Activated CD4-positive, alpha-beta T cell treated with anti-CD3 and anti-CD28 coated beads, Interleukin-2, amount 10 ng/mL, durations not matched to agents 24 days and 14 days (primary cell): ENCODE results near the gene NBPF10. TPM values are rescaled to one million over a fixed set of nuclear protein-coding genes. Genes with fewer than 3 reads are reported as not detected.
"Not testable (repeated sequence)": the region's sequence is repeated elsewhere in the genome, so short reads cannot be mapped to it uniquely, and the experiment has no call there.

Experiments used
- DNase-seq: peaks from one replicate; pipeline ENCODE4 v3.0.0; 2022
- H3K27ac Mint-ChIP-seq: one replicate; pipeline ENCODE4 v1.8.0; 2022; ENCODE audit warnings: mild to moderate bottlenecking, mixed read lengths
- H3K27me3 Mint-ChIP-seq: one replicate; pipeline ENCODE4 v1.8.0; 2022; ENCODE audit warnings: mixed read lengths
- H3K36me3 Mint-ChIP-seq: one replicate; pipeline ENCODE4 v1.8.0; 2022; ENCODE audit warnings: low read depth, mild to moderate bottlenecking, mixed read lengths
- H3K4me1 Mint-ChIP-seq: one replicate; pipeline ENCODE4 v1.8.0; 2021; ENCODE audit warnings: mixed read lengths
- H3K4me3 Mint-ChIP-seq: one replicate; pipeline ENCODE4 v1.8.0; 2022; ENCODE audit warnings: mild to moderate bottlenecking, moderate library complexity, mixed read lengths
- H3K9me3 Mint-ChIP-seq: one replicate; pipeline ENCODE4 v1.8.0; 2021; ENCODE audit warnings: mixed read lengths
- intact Hi-C: fragments of 100-400 bp; cut with micrococcal nuclease; formaldehyde crosslinking; loops from one replicate; pipeline ENCODE4 v1.15.1; 2023
- total RNA-seq: library from RNA; stranded (reverse); gene quantifications from 2 replicates; pipeline ENCODE4 v1.2.3, GENCODE V29; 2022

NBPF10 gene, protein sequence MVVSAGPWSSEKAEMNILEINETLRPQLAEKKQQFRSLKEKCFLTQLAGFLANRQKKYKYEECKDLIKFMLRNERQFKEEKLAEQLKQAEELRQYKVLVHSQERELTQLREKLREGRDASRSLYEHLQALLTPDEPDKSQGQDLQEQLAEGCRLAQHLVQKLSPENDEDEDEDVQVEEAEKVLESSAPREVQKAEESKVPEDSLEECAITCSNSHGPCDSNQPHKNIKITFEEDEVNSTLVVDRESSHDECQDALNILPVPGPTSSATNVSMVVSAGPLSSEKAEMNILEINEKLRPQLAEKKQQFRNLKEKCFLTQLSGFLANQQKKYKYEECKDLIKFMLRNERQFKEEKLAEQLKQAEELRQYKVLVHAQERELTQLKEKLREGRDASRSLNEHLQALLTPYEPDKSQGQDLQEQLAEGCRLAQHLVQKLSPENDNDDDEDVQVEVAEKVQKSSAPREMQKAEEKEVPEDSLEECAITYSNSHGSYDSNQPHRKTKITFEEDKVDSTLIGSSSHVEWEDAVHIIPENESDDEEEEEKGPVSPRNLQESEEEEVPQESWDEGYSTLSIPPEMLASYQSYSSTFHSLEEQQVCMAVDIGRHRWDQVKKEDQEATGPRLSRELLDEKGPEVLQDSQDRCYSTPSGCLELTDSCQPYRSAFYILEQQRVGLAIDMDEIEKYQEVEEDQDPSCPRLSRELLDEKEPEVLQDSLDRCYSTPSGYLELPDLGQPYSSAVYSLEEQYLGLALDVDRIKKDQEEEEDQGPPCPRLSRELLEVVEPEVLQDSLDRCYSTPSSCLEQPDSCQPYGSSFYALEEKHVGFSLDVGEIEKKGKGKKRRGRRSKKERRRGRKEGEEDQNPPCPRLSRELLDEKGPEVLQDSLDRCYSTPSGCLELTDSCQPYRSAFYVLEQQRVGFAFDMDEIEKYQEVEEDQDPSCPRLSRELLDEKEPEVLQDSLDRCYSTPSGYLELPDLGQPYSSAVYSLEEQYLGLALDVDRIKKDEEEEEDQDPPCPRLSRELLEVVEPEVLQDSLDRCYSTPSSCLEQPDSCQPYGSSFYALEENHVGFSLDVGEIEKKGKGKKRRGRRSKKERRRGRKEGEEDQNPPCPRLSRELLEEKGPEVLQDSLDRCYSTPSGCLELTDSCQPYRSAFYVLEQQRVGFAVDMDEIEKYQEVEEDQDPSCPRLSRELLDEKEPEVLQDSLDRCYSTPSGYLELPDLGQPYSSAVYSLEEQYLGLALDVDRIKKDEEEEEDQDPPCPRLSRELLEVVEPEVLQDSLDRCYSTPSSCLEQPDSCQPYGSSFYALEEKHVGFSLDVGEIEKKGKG (N-terminal part only)
- total RNA-seq, result 3.2 TPM in 2 replicates

GRCh38 chr1:146144465-146144864 is at the start of gene NBPF10:
Gene NBPF10 (minus strand): TSS chr1:146144804. CDS start chr1:146144769, 35 bp downstream.
- H3K4me1 Mint-ChIP-seq, intact Hi-C loops, H3K9me3 Mint-ChIP-seq, H3K27ac Mint-ChIP-seq, H3K27me3 Mint-ChIP-seq, DNase-seq, H3K36me3 Mint-ChIP-seq, H3K4me3 Mint-ChIP-seq: not testable (repeated sequence)

- H3K27ac Mint-ChIP-seq, DNase-seq, H3K36me3 Mint-ChIP-seq, H3K4me1 Mint-ChIP-seq, intact Hi-C loops, H3K9me3 Mint-ChIP-seq, H3K4me3 Mint-ChIP-seq, H3K27me3 Mint-ChIP-seq: not testable (repeated sequence)
These were observed 29.9 kb upstream of the NBPF10 start for GRCh38 chr1:146174531-146174930.

DNA sequence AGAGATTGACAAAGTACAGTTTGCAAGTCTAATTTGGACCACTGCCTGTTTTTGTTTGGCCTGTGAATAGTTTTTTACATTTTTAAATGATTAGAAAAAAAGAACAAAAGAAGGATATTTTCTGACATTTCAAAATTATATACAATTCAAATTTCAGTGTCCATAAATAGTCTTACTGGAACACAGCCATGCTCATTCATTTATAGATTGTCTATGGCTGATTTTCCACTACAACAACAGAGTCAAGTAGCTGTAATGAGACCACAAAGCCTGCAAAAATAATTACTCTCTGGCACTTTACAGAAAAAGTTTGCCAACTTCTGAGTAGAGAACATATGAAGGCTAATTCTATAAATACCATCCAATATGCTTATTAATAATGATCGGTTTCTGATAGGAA is 23.1 kb upstream of the NBPF10 start:
- H3K4me1 Mint-ChIP-seq, H3K27me3 Mint-ChIP-seq, H3K27ac Mint-ChIP-seq, H3K4me3 Mint-ChIP-seq, DNase-seq, H3K36me3 Mint-ChIP-seq, H3K9me3 Mint-ChIP-seq, intact Hi-C loops: not testable (repeated sequence)

DNA sequence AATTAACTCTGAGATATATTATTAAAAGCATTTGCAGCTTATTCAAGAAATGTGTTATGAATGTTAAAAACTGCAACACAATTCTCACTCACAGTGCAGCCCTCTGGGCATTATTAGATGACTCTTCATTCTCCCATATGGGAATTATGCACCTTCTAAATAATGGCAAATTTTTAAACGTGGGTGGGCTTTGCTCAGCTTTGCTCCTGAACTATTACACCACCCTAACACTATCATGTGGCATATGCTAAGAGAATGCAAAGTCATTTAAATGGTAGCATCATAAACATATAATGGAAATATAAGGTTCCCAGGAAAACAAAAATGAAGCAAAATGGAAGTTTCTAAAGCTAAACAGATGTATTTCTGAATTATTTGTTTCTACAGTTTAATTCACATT is 22.7 kb upstream of the NBPF10 start:
- H3K36me3 Mint-ChIP-seq, intact Hi-C loops, DNase-seq, H3K4me3 Mint-ChIP-seq, H3K27me3 Mint-ChIP-seq, H3K9me3 Mint-ChIP-seq, H3K27ac Mint-ChIP-seq, H3K4me1 Mint-ChIP-seq: not testable (repeated sequence)

Other genes starting within 250 kb of the NBPF10 start
- gene ITGA10, start 234.8 kb downstream of the NBPF10 start, total RNA-seq, result 1.7 and 2.4 TPM in 2 replicates
- gene PEX11B, start 226.1 kb downstream of the NBPF10 start, total RNA-seq, result 31.7 and 32.2 TPM in 2 replicates
- 326 and 355 TPM in 2 replicates for gene RBM8A, start 217.3 kb downstream of the NBPF10 start, total RNA-seq
- 37.8 and 38.4 TPM in 2 replicates for gene LIX1L, start 186.8 kb downstream of the NBPF10 start, total RNA-seq
- 4.8 and 5.2 TPM in 2 replicates for gene ANKRD34A, start 180.2 kb downstream of the NBPF10 start, total RNA-seq
- gene POLR3GL, start 180.1 kb downstream of the NBPF10 start, total RNA-seq, result 12.1 and 12.6 TPM in 2 replicates
- gene TXNIP, start 148.2 kb downstream of the NBPF10 start, total RNA-seq, result 83.4 and 85.2 TPM in 2 replicates
- gene HJV, start 123.1 kb downstream of the NBPF10 start, total RNA-seq, result not detected in 2 replicates
- gene NOTCH2NLA, start 84.2 kb upstream of the NBPF10 start, total RNA-seq, result 32.5 TPM in 2 replicates